ENCODE results near the gene PRELID3B.

PRELID3B gene

DNA sequence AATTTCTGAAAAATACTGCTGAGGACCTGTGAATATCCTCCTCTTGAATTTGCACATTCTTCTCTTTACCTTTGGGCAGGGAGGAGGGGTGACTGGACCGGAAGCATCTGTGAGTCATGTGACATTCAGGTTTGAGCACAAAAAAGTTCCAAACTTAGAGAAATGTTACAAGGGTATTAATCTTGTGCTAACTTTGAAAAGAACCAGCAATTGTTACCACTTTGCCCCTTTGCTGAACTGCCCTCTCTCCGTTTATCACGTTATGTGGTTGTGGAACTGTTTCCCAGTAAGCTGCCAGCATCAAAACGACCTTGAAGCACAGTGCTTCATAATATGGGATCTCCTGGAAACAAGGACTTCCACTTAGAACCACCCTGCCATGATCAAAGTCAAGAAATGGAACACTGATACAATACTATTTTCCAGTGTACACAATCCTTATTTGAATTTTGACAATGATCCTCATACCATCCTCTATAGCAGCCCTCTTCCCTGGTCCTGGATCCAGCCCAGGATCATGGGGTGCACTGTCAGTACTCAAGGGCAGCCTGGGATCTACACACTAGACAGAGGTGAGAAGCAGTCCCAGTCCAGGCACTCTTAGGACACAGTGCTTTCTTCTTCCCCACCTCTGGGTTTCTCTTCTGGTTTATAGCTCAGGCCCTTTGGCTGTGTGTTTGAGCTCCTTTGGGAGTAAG, 25.6 kb downstream of the PRELID3B start:
- Histone ChIP-seq H3K36me3 (ENCODE audit: insufficient read depth, low read length) (no peaks in the 10 kb centered on the region), H3K9ac (ENCODE audit: low read depth, low read length, poor library complexity, severe bottlenecking) (no peak overlapping the region), H2AFZ (ENCODE audit: low read length) (no peak overlapping the region), H3K4me2 (ENCODE audit: low read depth, low read length, poor library complexity, severe bottlenecking) (peak overlapping the region; percentile 28), H3K9me2 (replicated peaks; ENCODE audit: low read depth, low read length) (no peaks in the 10 kb centered on the region), H3K79me2 (ENCODE audit: insufficient read depth, low read length) (no peaks in the 10 kb centered on the region), H3K9me3 (ENCODE audit: insufficient read depth, low read depth, low read length) (no peaks in the 10 kb centered on the region), H3F3A (ENCODE audit: low read depth) (no peaks in the 10 kb centered on the region), H3K4me1 (ENCODE audit: insufficient read depth, low read length, poor library complexity, severe bottlenecking) (peaks cover 7% of the 10 kb centered on the region), H3K4me3 (ENCODE audit: low read length, poor library complexity, severe bottlenecking) (no peak overlapping the region), H3K27me3 (ENCODE audit: insufficient read depth, low read length, poor library complexity, severe bottlenecking) (no peaks in the 10 kb centered on the region), H4K20me1 (ENCODE audit: insufficient read depth, low read length, poor library complexity, severe bottlenecking) (no peaks in the 10 kb centered on the region)
- no peak for TF ChIP-seq CTCF (conservative IDR thresholded peaks at IDR 0.05; ENCODE audit: low read length)

GRCh38 chr20:59015812-59016711, 26.5 kb downstream of the PRELID3B start:
- Histone ChIP-seq H3K9me3 (ENCODE audit: insufficient read depth, low read depth, low read length) (no peaks in the 10 kb centered on the region), H3K9me2 (replicated peaks; ENCODE audit: low read depth, low read length) (no peaks in the 10 kb centered on the region), H3K9ac (ENCODE audit: low read depth, low read length, poor library complexity, severe bottlenecking) (no peak overlapping the region), H3K36me3 (ENCODE audit: insufficient read depth, low read length) (no peaks in the 10 kb centered on the region), H4K20me1 (ENCODE audit: insufficient read depth, low read length, poor library complexity, severe bottlenecking) (no peaks in the 10 kb centered on the region), H2AFZ (ENCODE audit: low read length) (no peak overlapping the region), H3F3A (ENCODE audit: low read depth) (no peaks in the 10 kb centered on the region), H3K79me2 (ENCODE audit: insufficient read depth, low read length) (no peaks in the 10 kb centered on the region), H3K4me3 (ENCODE audit: low read length, poor library complexity, severe bottlenecking) (no peak overlapping the region), H3K27me3 (ENCODE audit: insufficient read depth, low read length, poor library complexity, severe bottlenecking) (no peaks in the 10 kb centered on the region), H3K4me2 (ENCODE audit: low read depth, low read length, poor library complexity, severe bottlenecking) (peak overlapping the region; percentile 28), H3K4me1 (ENCODE audit: insufficient read depth, low read length, poor library complexity, severe bottlenecking) (peaks cover 7% of the 10 kb centered on the region)
- no peak for TF ChIP-seq CTCF (conservative IDR thresholded peaks at IDR 0.05; ENCODE audit: low read length)
- no peak for TF ChIP-seq EZH2phosphoT487 (IDR thresholded peaks at IDR 0.05; ENCODE audit: borderline replicate concordance)

GRCh38 chr20:59015411-59015810, 27.2 kb downstream of the PRELID3B start:
- Histone ChIP-seq H4K20me1 (ENCODE audit: insufficient read depth, low read length, poor library complexity, severe bottlenecking) (no peaks in the 10 kb centered on the region), H3F3A (ENCODE audit: low read depth) (no peaks in the 10 kb centered on the region), H3K36me3 (ENCODE audit: insufficient read depth, low read length) (no peaks in the 10 kb centered on the region), H3K27me3 (ENCODE audit: insufficient read depth, low read length, poor library complexity, severe bottlenecking) (no peaks in the 10 kb centered on the region), H3K9ac (ENCODE audit: low read depth, low read length, poor library complexity, severe bottlenecking) (no peak overlapping the region), H3K4me2 (ENCODE audit: low read depth, low read length, poor library complexity, severe bottlenecking) (no peak overlapping the region), H2AFZ (ENCODE audit: low read length) (no peak overlapping the region), H3K9me3 (ENCODE audit: insufficient read depth, low read depth, low read length) (no peaks in the 10 kb centered on the region), H3K79me2 (ENCODE audit: insufficient read depth, low read length) (no peaks in the 10 kb centered on the region), H3K4me1 (ENCODE audit: insufficient read depth, low read length, poor library complexity, severe bottlenecking) (peaks cover 7% of the 10 kb centered on the region), H3K4me3 (ENCODE audit: low read length, poor library complexity, severe bottlenecking) (no peak overlapping the region), H3K9me2 (replicated peaks; ENCODE audit: low read depth, low read length) (no peaks in the 10 kb centered on the region)
- TF ChIP-seq EZH2phosphoT487 (IDR thresholded peaks at IDR 0.05; ENCODE audit: borderline replicate concordance) (no peak), CTCF (conservative IDR thresholded peaks at IDR 0.05; ENCODE audit: low read length) (no peak)

Data from Loucy (cell line).